Astrocyte (in vitro differentiated cells and primary cell): ENCODE measurements around the gene TRAPPC3. TPM values are rescaled to one million over a fixed set of nuclear protein-coding genes. Genes with fewer than 3 reads are reported as not detected.

Source experiments
- DNase-seq: peaks from one replicate; pipeline ENCODE4 v3.0.0-alpha.2; 2010; ENCODE audit warnings: low read depth
- FAIRE-seq: peaks from 2 replicates; lab custom pipeline; 2011; peaks lifted over from hg19 to GRCh38; lab: Jason Lieb, UNC
- H2AFZ ChIP-seq: 2 replicates; pipeline ENCODE4 v1.6.0; 2012; ENCODE audit warnings: low read depth, low read length, inconsistent platforms
- H3K27ac ChIP-seq: 2 replicates; pipeline ENCODE4 v1.5.1; 2011; ENCODE audit warnings: low read depth, low read length, inconsistent platforms
- H3K27me3 ChIP-seq: 2 replicates; pipeline ENCODE4 v1.6.0; 2011; ENCODE audit warnings: low read length, inconsistent platforms; ENCODE audit not compliant: insufficient read depth
- H3K36me3 ChIP-seq: 2 replicates; pipeline ENCODE4 v1.5.1; 2011; ENCODE audit warnings: low read length, inconsistent platforms; ENCODE audit not compliant: insufficient read depth
- H3K4me1 ChIP-seq: 2 replicates; pipeline ENCODE4 v1.5.1; 2011; ENCODE audit warnings: low read length, inconsistent platforms; ENCODE audit not compliant: insufficient read depth
- H3K4me2 ChIP-seq: 2 replicates; pipeline ENCODE4 v1.6.0; 2012; ENCODE audit warnings: low read length, inconsistent platforms
- H3K4me3 ChIP-seq: 2 replicates; pipeline ENCODE4 v1.5.1; 2011; ENCODE audit warnings: low read depth, mild to moderate bottlenecking, low read length, inconsistent platforms; ENCODE audit not compliant: insufficient read depth
- H3K79me2 ChIP-seq: 2 replicates; pipeline ENCODE4 v1.6.0; 2012; ENCODE audit warnings: mild to moderate bottlenecking, low read length, inconsistent platforms; ENCODE audit not compliant: insufficient read depth
- H3K9ac ChIP-seq: 2 replicates; pipeline ENCODE4 v1.6.0; 2012; ENCODE audit warnings: mild to moderate bottlenecking, low read length, inconsistent platforms
- H3K9me3 ChIP-seq: 2 replicates; pipeline ENCODE4 v1.5.1; 2012; ENCODE audit warnings: low read depth, mild to moderate bottlenecking, low read length, inconsistent platforms; ENCODE audit not compliant: insufficient read depth
- H4K20me1 ChIP-seq: 2 replicates; pipeline ENCODE4 v1.6.0; 2012; ENCODE audit warnings: low read length, inconsistent platforms; ENCODE audit not compliant: insufficient read depth
- H3K27ac Mint-ChIP-seq: one replicate; pipeline ENCODE4 v1.8.0; 2021; ENCODE audit warnings: mild to moderate bottlenecking, mixed read lengths; ENCODE audit not compliant: unreplicated experiment
- H3K27me3 Mint-ChIP-seq: one replicate; pipeline ENCODE4 v1.8.0; 2021; ENCODE audit warnings: low read depth, mixed read lengths; ENCODE audit not compliant: unreplicated experiment
- H3K36me3 Mint-ChIP-seq: one replicate; pipeline ENCODE4 v1.8.0; 2021; ENCODE audit warnings: low read depth, mixed read lengths; ENCODE audit not compliant: unreplicated experiment
- H3K4me1 Mint-ChIP-seq: one replicate; pipeline ENCODE4 v1.8.0; 2021; ENCODE audit warnings: low read depth, mixed read lengths; ENCODE audit not compliant: unreplicated experiment
- H3K4me3 Mint-ChIP-seq: one replicate; pipeline ENCODE4 v1.8.0; 2021; ENCODE audit warnings: mild to moderate bottlenecking, moderate library complexity, mixed read lengths; ENCODE audit not compliant: unreplicated experiment
- H3K9me3 Mint-ChIP-seq: one replicate; pipeline ENCODE4 v1.8.0; 2021; ENCODE audit warnings: mild to moderate bottlenecking, mixed read lengths; ENCODE audit not compliant: unreplicated experiment
- CTCF ChIP-seq: IDR thresholded peaks from 2 replicates; pipeline ENCODE4 v1.5.1; 2011; ENCODE audit warnings: low read depth, mild to moderate bottlenecking, inconsistent platforms, low read length, moderate library complexity; ENCODE audit not compliant: insufficient read depth
- EZH2 ChIP-seq: IDR thresholded peaks from 2 replicates; pipeline ENCODE4 v1.6.1; 2012; ENCODE audit warnings: mild to moderate bottlenecking, low read length, inconsistent platforms; ENCODE audit not compliant: insufficient read depth
- total RNA-seq: library from RNA; stranded (reverse); gene quantifications from 2 replicates; pipeline ENCODE4 v1.2.1, GENCODE V29; 2021

Gene TRAPPC3
- total RNA-seq, 1 donor from 2014 or later: 87.1 TPM

- peak overlapping the region; percentile 75 for H3K27ac Mint-ChIP-seq
- no peak for DNase-seq
These were observed 5.0 kb upstream of the TRAPPC3 start for GRCh38 chr1:36154335-36154734.

GRCh38 chr1:36153476-36153875 lies 4.2 kb upstream of the TRAPPC3 start:
- Histone ChIP-seq H2AFZ (no peak overlapping the region), H3K9me3 (no peaks in the 10 kb centered on the region), H3K79me2 (peaks cover 42% of the 10 kb centered on the region), H3K9ac (no peak overlapping the region), H3K27ac (no peak overlapping the region), H4K20me1 (peaks cover 25% of the 10 kb centered on the region), H3K36me3 (peaks cover 5% of the 10 kb centered on the region), H3K27me3 (no peaks in the 10 kb centered on the region), H3K4me2 (no peak overlapping the region), H3K4me1 (peaks cover 42% of the 10 kb centered on the region), H3K4me3 (no peak overlapping the region)
- H3K36me3 Mint-ChIP-seq: peaks cover 5% of the 10 kb centered on the region
- TF ChIP-seq CTCF (no peak), EZH2 (no peak)
- FAIRE-seq (no peak), DNase-seq (no peak)
- no peak overlapping the region for H3K4me3 Mint-ChIP-seq
- H3K27me3 Mint-ChIP-seq: no peaks in the 10 kb centered on the region
- peaks cover 4% of the 10 kb centered on the region for H3K9me3 Mint-ChIP-seq
- H3K27ac Mint-ChIP-seq: no peak overlapping the region
- H3K4me1 Mint-ChIP-seq: peaks cover 34% of the 10 kb centered on the region

More at GRCh38 chr1:36154335-36154734, 5.0 kb upstream of the TRAPPC3 start:
- Histone ChIP-seq H3K36me3 (peaks cover 6% of the 10 kb centered on the region), H3K27me3 (no peaks in the 10 kb centered on the region), H2AFZ (no peak overlapping the region), H3K4me3 (no peak overlapping the region), H3K9ac (no peak overlapping the region), H4K20me1 (peaks cover 26% of the 10 kb centered on the region), H3K4me1 (peaks cover 44% of the 10 kb centered on the region), H3K79me2 (peaks cover 43% of the 10 kb centered on the region), H3K9me3 (no peaks in the 10 kb centered on the region), H3K4me2 (no peak overlapping the region), H3K27ac (no peak overlapping the region)
- peak overlapping the region; percentile 80 for H3K4me3 Mint-ChIP-seq
- H3K9me3 Mint-ChIP-seq: peaks cover 4% of the 10 kb centered on the region
- H3K4me1 Mint-ChIP-seq: peaks cover 40% of the 10 kb centered on the region
- TF ChIP-seq CTCF: no peak
- no peak for TF ChIP-seq EZH2
- no peak for FAIRE-seq
- peaks cover 5% of the 10 kb centered on the region for H3K36me3 Mint-ChIP-seq
- no peaks in the 10 kb centered on the region for H3K27me3 Mint-ChIP-seq

- Histone ChIP-seq H3K9me3 (no peaks in the 10 kb centered on the region), H3K36me3 (no peaks in the 10 kb centered on the region), H3K27ac (peak overlapping the region; percentile 98), H3K4me3 (no peak overlapping the region), H3K27me3 (no peaks in the 10 kb centered on the region), H3K4me2 (peak overlapping the region; percentile 54), H3K4me1 (peaks cover 36% of the 10 kb centered on the region), H2AFZ (peak overlapping the region; percentile 63), H3K79me2 (peaks cover 41% of the 10 kb centered on the region), H4K20me1 (peaks cover 9% of the 10 kb centered on the region), H3K9ac (peak overlapping the region; percentile 47)
- Mint-ChIP-seq H3K36me3 (peaks cover 4% of the 10 kb centered on the region), H3K27ac (peak overlapping the region; percentile 64), H3K27me3 (no peaks in the 10 kb centered on the region), H3K9me3 (peaks cover 4% of the 10 kb centered on the region), H3K4me3 (no peak overlapping the region), H3K4me1 (peaks cover 34% of the 10 kb centered on the region)
- TF ChIP-seq CTCF (no peak), EZH2 (no peak)
- DNase-seq (no peak), FAIRE-seq (no peak)
These were observed 2.5 kb upstream of the TRAPPC3 start for GRCh38 chr1:36151845-36152203.
